ENCODE measurements around the gene YARS1.
A peak's percentile ranks its signal among the peaks of the same experiment; 100 is the strongest.

The YARS1 gene

DNA sequence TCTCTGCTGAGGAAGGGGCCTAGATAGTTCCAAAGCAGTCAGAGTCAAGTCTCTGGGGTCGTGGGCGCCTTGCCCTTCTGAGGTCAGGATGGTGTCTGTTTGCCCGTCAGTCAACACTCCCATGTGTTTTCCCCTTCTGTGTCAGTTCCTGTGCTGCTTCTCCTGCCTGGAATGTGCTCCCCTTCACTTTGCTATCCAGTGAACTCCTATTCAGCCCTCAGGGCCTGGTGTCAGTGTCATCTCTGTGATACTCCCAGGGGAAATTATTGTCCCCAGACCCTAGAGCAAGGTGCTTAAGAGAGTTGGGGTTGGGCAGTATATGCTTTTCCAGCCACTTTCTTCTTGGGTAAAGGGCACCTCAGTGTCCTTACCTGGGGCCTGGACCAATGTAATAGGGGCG is 68.8 kb downstream of the YARS1 start:
- H3K4me3 ChIP-seq (ENCODE audit: low read depth, low read length): no peak overlapping the region
- TF ChIP-seq, protein P1, sequence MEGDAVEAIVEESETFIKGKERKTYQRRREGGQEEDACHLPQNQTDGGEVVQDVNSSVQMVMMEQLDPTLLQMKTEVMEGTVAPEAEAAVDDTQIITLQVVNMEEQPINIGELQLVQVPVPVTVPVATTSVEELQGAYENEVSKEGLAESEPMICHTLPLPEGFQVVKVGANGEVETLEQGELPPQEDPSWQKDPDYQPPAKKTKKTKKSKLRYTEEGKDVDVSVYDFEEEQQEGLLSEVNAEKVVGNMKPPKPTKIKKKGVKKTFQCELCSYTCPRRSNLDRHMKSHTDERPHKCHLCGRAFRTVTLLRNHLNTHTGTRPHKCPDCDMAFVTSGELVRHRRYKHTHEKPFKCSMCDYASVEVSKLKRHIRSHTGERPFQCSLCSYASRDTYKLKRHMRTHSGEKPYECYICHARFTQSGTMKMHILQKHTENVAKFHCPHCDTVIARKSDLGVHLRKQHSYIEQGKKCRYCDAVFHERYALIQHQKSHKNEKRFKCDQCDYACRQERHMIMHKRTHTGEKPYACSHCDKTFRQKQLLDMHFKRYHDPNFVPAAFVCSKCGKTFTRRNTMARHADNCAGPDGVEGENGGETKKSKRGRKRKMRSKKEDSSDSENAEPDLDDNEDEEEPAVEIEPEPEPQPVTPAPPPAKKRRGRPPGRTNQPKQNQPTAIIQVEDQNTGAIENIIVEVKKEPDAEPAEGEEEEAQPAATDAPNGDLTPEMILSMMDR (IDR thresholded peaks at IDR 0.05; ENCODE audit: low read depth, low read length): no peak

DNA sequence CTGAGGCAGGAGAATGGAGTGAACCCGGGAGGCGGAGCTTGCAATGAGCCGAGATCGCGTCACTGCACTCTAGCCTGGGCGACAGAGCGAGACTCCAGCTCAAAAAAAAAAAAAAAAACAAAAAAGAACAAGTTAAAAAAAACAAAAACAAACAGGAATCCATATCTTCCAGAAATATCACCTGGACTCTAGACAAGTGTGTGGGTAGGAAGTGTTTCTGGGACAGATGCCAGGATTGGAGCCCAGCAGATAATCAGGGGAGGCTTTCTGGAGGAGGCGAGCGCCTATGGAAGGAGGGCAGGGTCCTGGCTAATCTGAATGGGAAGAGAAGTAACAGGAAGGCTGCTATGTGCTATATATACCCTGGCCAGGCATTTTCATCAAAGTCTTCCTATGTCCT is 71.0 kb downstream of the YARS1 start:
- TF ChIP-seq, protein P1 (IDR thresholded peaks at IDR 0.05; ENCODE audit: low read depth, low read length): no peak
- H3K4me3 ChIP-seq (ENCODE audit: low read depth, low read length): no peak overlapping the region

GRCh38 chr1:32744071-32744425 is 73.1 kb downstream of the YARS1 start:
- H3K4me3 ChIP-seq (ENCODE audit: low read depth, low read length): no peak overlapping the region
- TF ChIP-seq, protein P1 (IDR thresholded peaks at IDR 0.05; ENCODE audit: low read depth, low read length): no peak

- TF ChIP-seq, protein P1 (IDR thresholded peaks at IDR 0.05; ENCODE audit: low read depth, low read length): no peak
- H3K4me3 ChIP-seq (ENCODE audit: low read depth, low read length): no peak overlapping the region
Measured at GRCh38 chr1:32743380-32744070, 73.6 kb downstream of the YARS1 start.

GRCh38 chr1:32742956-32743355 is 74.2 kb downstream of the YARS1 start:
- TF ChIP-seq, protein P1 (IDR thresholded peaks at IDR 0.05; ENCODE audit: low read depth, low read length): no peak
- H3K4me3 ChIP-seq (ENCODE audit: low read depth, low read length): peak overlapping the region; percentile 70; the same call in 1 of the 2 replicates

DNA sequence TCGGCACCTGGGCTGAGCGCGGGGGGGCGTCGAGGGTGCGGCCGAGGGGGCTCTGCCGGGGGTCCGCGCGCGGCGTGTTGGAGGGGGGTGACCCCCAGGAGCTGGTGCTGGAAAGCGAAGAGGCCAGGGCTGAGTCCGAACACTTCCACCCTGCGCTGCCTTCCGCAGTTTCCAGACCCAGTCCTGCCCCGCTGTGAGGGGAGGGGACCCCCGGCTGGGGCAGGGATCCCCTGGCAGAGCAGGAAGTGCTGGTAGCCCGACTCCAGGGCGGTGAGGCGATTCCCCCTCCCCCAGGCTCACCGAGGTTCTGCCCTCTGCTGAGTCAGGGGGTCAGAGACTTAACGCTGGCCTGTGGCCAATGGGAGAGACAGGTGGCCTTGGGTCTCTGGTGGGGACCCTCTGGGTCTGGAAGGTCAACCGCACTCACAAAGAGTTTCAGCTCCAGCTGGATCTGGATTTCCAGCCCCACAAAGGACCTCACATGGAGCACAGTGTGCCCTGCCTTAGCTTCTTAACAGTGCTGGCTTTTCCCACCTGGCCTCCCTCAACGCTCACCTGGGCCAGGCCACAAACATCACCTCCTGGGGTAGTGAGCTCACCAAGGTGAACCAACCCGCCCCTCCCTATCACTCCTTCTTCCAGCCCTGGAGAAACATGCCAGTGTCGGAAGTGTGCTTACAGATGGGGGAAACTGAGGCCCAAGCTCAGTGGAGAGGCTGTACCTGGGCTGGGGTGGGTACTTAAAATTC is 74.8 kb downstream of the YARS1 start:
- H3K4me3 ChIP-seq (ENCODE audit: low read depth, low read length): peak overlapping the region; percentile 70
- TF ChIP-seq, protein P1 (IDR thresholded peaks at IDR 0.05; ENCODE audit: low read depth, low read length): no peak
